Measurements from ENCODE around the gene HOXA7. TPM values are rescaled to one million over a fixed set of nuclear protein-coding genes. Genes with fewer than 3 reads are reported as not detected.

The HOXA7 gene
- total RNA-seq, 4 donors from 2014 or later = 3.3 to 11.8 (median 5.7) TPM

DNA sequence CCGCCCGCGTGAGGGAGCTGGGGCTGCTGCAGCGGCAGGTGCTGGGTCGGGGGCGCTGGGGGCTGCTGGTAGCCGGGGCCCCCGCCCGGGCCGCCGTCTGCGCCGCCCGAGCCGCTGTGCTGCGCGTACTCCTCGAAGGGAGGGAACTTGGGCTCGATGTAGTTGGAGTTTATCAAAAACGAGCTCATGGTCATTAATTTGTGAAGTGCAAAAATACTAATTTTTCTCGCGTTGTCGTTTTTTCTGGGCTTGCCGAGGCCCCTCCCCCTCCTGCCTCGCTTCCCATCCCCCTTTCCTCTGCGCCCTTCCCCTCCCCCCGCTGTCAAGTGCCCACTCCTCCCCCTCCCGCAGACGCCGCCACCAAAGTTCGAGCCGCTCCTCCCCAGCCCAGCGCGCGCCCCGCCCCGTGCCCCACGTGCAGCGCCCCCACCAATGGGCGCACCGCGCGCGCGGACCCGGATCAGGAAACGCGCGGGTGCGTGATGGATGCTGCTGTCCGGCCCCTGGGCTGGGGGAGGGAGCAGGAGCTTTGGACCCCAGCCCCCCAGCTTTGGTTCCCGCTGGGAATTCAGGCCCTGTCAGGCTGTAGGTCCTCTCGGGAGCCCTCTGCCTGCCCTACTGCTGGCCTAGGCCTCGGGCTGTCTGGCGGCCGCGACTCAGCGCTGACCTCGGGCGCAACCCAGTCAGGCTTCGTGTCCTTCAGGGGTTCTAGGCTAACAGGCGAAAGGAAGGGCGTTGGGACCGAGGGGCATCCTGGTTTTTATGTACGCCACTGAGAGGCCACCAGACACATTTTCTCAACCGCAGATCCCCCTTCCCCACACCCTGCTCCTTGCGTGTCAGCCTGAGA is 25.7 kb downstream of the HOXA7 start, which contains the start of gene HOXA4:
HOXA4 (minus strand) TSS at position 218 of the 850 bp plus-strand sequence; CDS start at position 194, 24 bp downstream.
- peak within 1 kb of the TSS; percentile 81 to 93 (median 89) for H3K27ac ChIP-seq
- H3K36me3 ChIP-seq = no peaks in the 10 kb centered on the region
- H3K4me3 ChIP-seq = peak within 1 kb of the TSS; percentile 57 to 82 (median 70)
- no peaks in the 10 kb centered on the region for H3K9me3 ChIP-seq
- DNase-seq = peak; percentile 85 to 95 (median 94)
- no peaks in the 10 kb centered on the region for H3K27me3 ChIP-seq
- H3K4me1 ChIP-seq = peaks cover 0 to 69% (median 6%) of the 10 kb centered on the region in 4 donors
- TF ChIP-seq, protein P1, sequence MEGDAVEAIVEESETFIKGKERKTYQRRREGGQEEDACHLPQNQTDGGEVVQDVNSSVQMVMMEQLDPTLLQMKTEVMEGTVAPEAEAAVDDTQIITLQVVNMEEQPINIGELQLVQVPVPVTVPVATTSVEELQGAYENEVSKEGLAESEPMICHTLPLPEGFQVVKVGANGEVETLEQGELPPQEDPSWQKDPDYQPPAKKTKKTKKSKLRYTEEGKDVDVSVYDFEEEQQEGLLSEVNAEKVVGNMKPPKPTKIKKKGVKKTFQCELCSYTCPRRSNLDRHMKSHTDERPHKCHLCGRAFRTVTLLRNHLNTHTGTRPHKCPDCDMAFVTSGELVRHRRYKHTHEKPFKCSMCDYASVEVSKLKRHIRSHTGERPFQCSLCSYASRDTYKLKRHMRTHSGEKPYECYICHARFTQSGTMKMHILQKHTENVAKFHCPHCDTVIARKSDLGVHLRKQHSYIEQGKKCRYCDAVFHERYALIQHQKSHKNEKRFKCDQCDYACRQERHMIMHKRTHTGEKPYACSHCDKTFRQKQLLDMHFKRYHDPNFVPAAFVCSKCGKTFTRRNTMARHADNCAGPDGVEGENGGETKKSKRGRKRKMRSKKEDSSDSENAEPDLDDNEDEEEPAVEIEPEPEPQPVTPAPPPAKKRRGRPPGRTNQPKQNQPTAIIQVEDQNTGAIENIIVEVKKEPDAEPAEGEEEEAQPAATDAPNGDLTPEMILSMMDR (IDR thresholded peaks at IDR 0.05) = no peak
- TF ChIP-seq POLR2A (IDR thresholded peaks at IDR 0.05) = peak; percentile 73 to 80

DNA sequence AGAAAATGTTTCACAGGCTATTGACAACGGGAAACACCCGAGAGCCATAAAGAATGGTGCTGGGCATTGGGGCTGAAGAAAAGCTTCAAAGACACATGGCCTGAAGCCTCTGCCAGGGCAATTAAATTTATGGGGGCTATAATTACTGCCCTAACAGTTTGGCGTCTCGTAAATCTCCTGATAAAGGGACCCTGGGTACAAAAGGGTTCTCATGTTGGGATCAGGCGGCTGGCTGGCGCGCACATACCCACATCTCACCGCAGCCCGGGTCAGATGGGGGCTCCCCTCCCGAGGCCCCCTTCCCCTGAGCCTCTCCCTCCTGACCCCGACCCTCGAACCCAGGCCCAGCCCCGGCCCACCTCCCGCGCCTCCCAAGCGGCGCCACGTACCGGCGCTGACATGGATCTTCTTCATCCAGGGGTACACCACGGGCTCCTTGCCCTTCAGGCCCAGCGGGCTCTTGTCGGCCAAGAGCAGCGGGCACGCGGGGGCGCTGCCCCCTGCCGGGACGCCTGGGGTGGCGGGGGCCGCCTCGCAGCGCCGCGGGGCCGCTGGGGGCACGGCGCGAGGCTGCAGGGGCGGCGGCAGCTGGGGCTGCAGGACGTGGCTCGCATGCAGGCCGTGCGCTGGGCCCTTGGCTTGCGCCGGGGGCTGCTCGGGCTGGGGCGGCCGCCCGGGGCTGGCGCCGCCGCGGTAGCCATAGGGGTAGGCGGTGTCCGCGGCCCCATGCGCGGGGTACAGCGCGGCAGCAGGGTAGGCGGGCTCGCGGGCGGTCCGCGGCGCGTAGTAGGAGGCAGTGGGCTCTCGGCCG is 26.5 kb downstream of the HOXA7 start:
- Histone ChIP-seq H3K36me3 (no peaks in the 10 kb centered on the region), H3K4me3 (peak overlapping the region; percentile 57 to 82 (median 70)), H3K9me3 (no peaks in the 10 kb centered on the region), H3K27ac (peak overlapping the region; percentile 81 to 93 (median 89)), H3K4me1 (peaks cover 0 to 69% (median 3%) of the 10 kb centered on the region in 4 donors), H3K27me3 (no peaks in the 10 kb centered on the region)
- peak; percentile 17 to 80 (median 72) for DNase-seq
- TF ChIP-seq, protein P1 (IDR thresholded peaks at IDR 0.05) = peak in 2 of 6 experiments; percentile 26 to 28
- peak; percentile 42 to 58 for TF ChIP-seq POLR2A (IDR thresholded peaks at IDR 0.05)

DNA sequence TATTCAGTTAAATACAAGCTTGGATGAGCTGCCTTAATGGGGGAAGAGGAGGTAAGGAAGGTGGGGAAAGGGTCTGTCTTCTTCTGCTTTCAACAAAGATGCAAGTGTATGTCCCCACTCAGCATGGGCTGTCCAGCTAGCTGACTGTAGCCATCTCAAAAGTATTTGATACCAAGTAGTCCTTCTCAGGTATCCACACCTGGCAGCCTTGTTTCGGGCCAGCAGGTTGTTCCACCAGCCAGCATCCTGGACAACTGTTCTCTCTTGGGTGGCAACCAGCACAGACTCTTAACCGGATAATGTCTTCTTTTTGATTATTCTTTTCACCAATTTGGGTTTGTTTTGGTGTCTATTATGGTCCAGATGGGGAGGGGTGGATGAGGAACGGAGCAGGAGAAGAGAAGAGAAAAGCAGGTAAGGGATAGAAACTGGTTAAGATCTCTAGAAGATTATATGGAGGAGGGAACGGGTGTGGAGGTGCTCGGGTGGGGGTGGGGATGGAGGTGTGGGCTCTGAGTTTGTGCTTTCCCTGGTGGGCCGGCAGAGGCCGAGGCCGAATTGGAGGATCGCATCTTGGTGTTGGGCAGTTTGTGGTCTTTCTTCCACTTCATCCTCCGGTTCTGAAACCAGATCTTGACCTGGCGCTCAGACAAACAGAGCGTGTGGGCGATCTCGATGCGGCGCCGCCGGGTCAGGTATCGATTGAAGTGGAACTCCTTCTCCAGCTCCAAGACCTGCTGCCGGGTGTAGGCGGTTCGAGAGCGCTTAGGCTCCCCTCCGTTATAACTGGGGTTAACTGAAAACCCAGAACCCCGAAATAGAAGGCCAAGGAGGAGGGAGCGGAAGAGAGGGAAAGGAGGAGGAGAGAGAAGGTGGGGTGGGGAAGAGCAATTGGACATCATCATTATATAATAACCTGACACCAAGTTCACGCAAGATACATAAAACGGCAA is 27.4 kb downstream of the HOXA7 start:
- H3K36me3 ChIP-seq = no peaks in the 10 kb centered on the region
- peak in 2 of 3 donors; percentile 9 to 60 for DNase-seq
- peaks cover 0 to 67% (median 2%) of the 10 kb centered on the region in 4 donors for H3K4me1 ChIP-seq
- H3K27me3 ChIP-seq = no peaks in the 10 kb centered on the region
- peak overlapping the region; percentile 81 to 93 (median 89) for H3K27ac ChIP-seq
- no peak for TF ChIP-seq POLR2A (IDR thresholded peaks at IDR 0.05)
- TF ChIP-seq, protein P1 (IDR thresholded peaks at IDR 0.05) = no peak
- H3K4me3 ChIP-seq = peak overlapping the region; percentile 6 to 82 (median 66)
- H3K9me3 ChIP-seq = no peaks in the 10 kb centered on the region

DNA sequence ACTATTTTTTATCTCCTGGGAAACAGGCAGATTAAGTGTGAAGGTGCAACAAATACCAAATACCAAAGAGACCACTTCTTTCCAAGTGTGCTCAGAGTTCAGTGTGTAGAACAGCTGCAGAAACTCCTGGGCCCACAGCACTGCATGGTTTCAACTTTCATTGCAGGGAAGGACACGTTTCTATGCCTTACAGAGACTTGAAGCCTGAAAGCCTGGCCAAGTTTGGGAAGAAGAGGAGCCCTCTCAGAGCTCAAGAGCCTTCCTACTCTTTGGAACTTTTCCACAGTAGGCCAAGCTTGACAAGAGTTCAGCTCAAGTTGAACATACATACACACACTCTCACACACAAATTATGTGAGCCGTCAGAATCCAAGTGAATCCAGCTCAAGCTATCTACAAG is 28.4 kb downstream of the HOXA7 start:
- H3K36me3 ChIP-seq = no peaks in the 10 kb centered on the region
- peak in 1 of 3 donors; percentile 6 for DNase-seq
- H3K4me3 ChIP-seq = no peak overlapping the region

DNA sequence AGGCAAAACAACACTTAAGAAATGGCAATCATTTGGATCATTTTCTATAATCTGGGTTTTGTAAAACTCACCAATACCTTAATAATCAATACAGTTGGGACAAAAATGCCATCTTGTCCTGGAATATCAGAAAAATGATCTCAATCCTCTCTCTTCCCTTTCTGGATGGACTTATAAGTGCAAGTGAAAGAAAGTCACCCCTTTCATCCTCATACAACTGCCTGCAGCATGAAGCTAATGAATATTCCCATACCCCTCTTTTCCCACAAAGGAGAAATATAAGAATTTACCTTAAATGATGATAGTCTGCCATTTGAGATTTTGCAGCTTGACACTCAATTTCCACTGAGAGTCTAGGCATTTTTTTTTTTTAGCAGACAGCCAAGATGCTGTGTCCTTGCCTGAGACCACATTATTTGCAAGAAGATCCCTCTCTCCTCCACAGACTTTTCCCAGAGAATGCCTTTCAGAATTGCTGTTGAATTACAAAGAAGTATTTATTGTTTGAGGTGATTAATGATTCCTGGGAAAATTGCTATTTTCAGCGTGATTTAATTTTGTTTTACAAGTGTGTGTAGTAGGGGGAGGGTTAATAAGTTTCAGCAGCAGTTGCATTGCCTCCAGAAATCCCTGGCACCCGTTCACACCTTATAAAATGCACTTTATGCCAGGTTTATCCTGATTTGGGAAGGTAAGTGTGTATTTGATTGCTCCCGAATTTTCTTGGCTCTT is 29.7 kb downstream of the HOXA7 start:
- no peaks in the 10 kb centered on the region for H3K27me3 ChIP-seq
- H3K9me3 ChIP-seq = no peaks in the 10 kb centered on the region
- TF ChIP-seq, protein P1 (IDR thresholded peaks at IDR 0.05) = no peak
- TF ChIP-seq POLR2A (IDR thresholded peaks at IDR 0.05) = no peak
- no peaks in the 10 kb centered on the region for H3K36me3 ChIP-seq
- H3K4me1 ChIP-seq = peaks cover 0 to 71% (median 6%) of the 10 kb centered on the region in 4 donors
- no peak overlapping the region for H3K27ac ChIP-seq
- H3K4me3 ChIP-seq = no peak overlapping the region
- DNase-seq = no peak

More for the DNA sequence above, 28.4 kb downstream of the HOXA7 start:
- no peak for TF ChIP-seq POLR2A (IDR thresholded peaks at IDR 0.05)
- H3K9me3 ChIP-seq = no peaks in the 10 kb centered on the region
- no peaks in the 10 kb centered on the region for H3K27me3 ChIP-seq
- H3K27ac ChIP-seq = peak overlapping the region in 3 of 4 donors; percentile 14 to 93 (median 92)
- H3K4me1 ChIP-seq = peaks cover 0 to 70% (median 4%) of the 10 kb centered on the region in 4 donors

All from Peyer's patch (tissue), 4 donors.